ENCODE results near the gene TFCP2L1.

TFCP2L1 gene

DNA sequence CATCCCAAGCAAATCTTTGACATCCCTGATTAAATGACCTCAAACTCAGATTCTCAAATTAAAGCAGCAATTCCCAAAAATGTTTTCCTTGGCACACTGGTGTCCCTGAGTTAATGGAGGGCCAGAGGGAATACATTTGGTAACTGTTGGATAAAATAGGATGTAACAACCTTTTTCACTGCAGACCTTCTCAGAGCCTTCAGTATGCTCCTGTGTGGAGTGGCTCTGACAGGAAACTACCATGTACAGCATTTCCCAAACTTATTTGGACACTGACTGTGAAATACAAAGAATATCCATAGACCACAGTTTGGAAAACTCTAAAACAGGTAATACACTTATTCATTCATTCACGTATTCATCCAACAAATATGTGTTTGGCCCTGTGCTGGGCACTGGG lies 91.8 kb downstream of the TFCP2L1 start:
- DNase-seq, result no peak

DNA sequence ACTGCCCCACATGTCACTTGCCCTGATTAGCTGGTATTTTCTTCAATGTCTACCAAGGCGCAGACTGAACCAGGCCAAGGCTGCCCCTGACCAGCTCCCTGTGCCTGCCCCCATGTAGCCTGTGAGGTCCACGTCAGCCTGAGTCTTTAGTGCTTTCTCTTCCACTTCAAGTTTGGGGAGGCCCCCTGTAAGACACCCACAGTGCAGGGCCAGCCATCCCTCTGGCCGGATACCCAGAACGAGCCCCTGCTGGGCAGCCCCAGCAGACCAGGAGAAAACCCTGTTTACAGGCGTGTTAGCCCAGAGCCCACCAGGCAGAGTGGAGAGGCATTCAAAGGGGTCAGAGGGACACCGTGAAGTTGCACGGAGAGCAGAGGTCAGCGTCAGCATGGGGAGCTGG lies 92.4 kb downstream of the TFCP2L1 start:
- no peak for DNase-seq

GRCh38 chr2:121191191-121192170 lies 93.5 kb downstream of the TFCP2L1 start:
- DNase-seq, result no peak

DNA sequence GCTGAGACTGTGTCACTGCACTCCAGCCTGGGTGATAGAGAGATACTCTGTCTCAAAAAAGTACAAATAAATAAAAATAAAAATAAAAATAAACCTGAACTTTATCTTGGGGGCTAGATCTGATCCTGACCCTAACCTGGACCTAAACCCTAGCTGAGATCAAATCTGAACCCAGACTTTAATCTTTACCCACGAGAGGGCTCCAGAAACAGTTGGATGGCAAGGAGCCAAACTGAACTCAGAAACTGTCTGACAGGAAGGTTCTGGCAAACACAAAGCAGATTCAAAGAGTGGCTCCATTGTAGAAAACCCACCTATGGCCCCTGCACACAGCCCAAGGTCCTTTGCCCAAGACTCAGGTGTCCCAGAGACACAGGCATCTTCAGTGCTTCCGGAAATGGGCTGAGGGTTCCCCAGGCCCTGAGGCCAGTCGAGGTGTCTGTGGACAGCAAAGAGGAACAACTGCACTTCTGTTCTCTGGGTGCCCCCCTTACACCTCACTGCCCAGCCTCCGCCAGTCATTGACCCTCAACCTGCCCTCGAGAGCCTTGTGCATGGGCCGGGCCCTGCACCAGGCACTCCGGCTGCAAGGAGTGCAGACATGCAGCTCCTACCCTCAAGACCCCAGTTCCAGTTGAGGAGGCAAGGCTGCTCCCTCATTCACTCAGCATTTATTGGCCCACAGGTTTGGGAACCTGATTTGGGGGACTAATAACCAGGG lies 95.2 kb downstream of the TFCP2L1 start:
- DNase-seq, result no peak

GRCh38 chr2:121189011-121189410 lies 96.0 kb downstream of the TFCP2L1 start:
- no peak for DNase-seq

DNA sequence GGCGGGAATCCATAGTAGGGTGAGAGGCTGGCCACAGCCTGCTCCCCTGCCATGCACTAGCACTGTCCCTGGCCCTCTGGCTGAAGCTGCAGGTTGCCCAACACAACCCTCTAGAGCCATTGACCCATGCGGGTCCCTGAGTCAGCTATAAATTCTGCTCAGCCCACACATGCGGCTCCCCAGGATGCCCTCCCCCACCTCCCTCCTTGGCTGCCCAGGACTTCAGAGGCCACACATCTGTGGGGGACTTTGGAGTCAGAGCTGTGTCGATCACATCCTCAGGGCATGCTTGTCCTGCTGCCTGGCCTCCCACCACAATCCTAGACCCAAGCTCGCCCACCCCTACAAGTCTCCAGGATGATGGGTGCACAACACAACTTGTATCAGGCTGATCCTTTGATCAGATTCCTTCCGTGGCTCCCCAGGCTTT lies 97.0 kb downstream of the TFCP2L1 start:
- no peak for DNase-seq

DNA sequence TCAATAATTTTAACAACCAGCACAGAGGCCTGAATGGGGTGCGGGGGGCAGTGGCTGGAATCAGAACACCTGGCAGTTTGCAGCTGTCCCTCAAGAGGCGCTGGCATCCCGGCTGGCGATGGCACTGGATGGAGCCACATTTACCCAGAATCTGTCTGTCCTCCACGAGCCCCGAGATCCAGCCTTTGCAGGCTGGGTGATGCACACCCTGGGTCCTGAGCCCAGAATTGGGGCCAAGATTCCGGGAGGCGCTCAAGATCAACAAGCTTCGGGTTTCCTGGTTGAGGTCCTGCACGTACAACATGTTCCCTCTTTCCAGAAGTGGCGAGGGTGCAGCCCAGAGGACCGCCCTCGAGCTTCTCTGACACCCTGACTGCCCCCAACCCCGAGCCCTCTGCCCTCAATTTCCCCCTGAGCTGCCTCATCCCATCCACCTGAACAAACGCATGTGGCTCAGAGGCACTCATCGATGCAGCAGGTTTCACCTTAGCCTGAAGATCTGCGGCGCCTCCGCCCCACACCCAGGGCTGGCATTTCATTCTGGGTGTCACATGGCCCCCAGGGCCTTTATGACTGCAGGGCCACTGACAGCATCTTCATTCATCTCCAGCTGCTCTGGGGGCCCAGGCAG lies 97.5 kb downstream of the TFCP2L1 start:
- no peak for DNase-seq

DNA sequence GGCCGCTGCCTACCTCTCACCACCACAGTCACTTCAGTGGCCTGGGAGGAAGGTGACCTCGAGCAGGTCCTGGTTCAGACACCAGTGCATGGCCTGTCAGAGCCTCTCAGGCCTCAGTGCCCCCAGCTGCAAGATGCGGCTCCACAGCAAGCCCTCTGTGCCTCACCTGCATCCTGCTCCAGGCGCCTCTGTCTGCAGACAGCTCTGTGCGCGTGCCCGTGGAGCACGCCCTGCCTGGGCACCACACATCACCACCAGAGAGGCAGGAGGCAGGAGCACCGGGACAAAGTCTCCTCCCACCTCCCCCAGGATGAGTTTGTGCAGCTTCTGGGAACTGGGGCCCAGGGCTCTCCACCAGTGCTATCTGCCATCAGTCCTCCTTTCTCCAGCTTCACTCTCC lies 98.7 kb downstream of the TFCP2L1 start:
- DNase-seq, result no peak

GRCh38 chr2:121185571-121186074 lies 99.4 kb downstream of the TFCP2L1 start:
- DNase-seq, result no peak

DNA sequence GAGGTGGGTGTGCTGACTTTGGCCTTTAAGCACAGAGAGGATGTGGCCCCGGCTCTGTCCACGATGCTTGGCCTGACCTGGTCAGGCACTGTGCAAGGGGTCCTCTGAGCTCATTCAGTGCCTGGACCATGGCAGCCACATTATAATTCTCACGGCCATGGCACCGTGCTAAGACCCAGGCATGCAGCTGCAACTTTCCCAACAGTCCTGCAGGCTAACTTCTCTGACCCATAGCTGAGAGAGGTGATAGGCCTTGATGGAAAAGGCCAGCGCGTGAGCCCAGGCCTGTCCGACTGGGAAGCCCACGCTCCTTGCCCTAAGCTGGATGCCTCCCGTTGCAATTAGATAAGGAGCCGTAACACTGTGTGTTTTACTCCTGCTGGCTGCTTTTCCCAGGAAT lies 99.9 kb downstream of the TFCP2L1 start:
- DNase-seq, result no peak

DNA sequence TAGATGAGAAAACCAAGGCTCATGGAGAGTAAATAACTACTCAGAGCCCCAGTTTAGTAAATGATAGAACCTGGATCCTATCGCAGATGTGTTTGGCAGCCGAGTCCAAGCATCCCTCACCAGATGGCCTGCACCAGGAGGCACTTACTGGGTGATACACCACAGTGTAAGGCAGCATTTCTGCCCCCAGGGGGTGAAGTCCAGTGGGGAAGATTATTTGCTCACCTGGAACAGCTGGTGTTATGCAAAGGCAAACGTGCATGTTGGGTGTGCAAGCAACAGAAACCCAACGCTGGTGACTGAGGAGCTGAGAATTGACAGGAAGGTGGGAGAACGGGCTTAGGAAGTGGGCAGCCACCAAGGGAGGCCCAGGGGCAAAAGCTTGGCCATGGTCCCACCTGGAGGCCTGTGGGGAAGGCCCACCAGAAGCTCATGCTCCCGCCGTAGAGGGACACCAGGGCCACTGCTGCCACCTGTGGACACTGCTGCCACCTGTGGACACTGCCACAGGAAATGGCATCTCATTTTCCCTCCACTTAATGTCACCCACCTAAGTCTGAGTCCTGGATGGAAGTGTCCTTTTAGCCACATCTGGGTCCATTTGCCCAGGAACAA lies 100.6 kb downstream of the TFCP2L1 start:
- no peak for DNase-seq

GRCh38 chr2:121182520-121182919 lies 102.5 kb downstream of the TFCP2L1 start:
- DNase-seq, result no peak

GRCh38 chr2:121179467-121179866 lies 105.5 kb downstream of the TFCP2L1 start:
- no peak for DNase-seq

DNA sequence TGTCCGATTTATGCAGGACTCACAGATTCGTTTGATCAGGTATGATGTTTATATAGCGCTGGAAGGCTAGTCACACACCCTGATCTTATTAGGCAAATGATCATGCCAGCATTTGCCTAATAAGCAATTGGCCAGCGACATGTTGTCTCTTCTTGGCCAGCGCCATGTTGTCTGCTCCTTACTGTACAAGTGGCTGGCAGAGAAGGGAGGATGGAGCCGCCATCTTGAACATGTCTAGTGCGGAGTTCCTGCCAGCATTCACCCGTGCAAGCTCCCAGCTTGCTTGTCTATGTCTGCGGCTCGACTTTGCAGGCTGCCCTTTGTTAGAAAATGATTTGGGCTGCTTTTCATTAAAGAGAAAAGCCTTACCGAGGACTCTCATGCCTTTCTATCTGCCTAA lies 106.3 kb downstream of the TFCP2L1 start:
- DNase-seq, result no peak

GRCh38 chr2:121177896-121178295 lies 107.1 kb downstream of the TFCP2L1 start:
- no peak for DNase-seq

GRCh38 chr2:121175326-121175725 lies 109.7 kb downstream of the TFCP2L1 start:
- DNase-seq, result no peak

- DNase-seq, result no peak
Measured at GRCh38 chr2:121173806-121174205, 111.2 kb downstream of the TFCP2L1 start.

- DNase-seq, result no peak
Measured at GRCh38 chr2:121173112-121173511, 111.9 kb downstream of the TFCP2L1 start.

- no peak for DNase-seq
Measured at GRCh38 chr2:121172456-121172855, 112.5 kb downstream of the TFCP2L1 start.

GRCh38 chr2:121171625-121172119 lies 113.3 kb downstream of the TFCP2L1 start:
- DNase-seq, result no peak

DNA sequence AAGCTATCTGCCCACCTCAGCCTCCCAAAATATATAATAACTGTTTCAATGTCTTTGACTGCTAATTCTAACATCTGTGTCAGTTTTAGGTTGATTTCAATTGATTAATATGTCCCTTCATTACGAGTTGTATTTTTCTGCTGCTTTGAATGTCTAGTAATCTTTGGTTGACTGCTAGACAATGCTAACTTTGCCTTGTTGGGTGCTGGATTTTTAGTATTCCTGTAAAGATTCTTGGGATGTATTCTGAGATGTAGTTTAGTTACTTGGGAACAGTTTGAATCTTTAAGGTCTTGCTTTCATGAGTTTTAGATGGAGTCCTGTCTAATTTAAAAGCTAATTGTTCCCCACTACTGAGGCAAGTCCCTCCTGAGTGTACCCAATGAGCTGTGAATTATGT lies 114.4 kb downstream of the TFCP2L1 start:
- DNase-seq, result no peak

- DNase-seq, result no peak
Measured at GRCh38 chr2:121167411-121167810, 117.6 kb downstream of the TFCP2L1 start.

All from T-helper 9 cell (primary cell).